Inferior parietal cortex (tissue), 1 donor: ENCODE measurements around the gene ADD3.

Source experiments
- DNase-seq: peaks from one replicate; pipeline ENCODE4 v3.0.0-alpha.2; 2016; ENCODE audit errors: extremely low spot score

Gene ADD3

DNA sequence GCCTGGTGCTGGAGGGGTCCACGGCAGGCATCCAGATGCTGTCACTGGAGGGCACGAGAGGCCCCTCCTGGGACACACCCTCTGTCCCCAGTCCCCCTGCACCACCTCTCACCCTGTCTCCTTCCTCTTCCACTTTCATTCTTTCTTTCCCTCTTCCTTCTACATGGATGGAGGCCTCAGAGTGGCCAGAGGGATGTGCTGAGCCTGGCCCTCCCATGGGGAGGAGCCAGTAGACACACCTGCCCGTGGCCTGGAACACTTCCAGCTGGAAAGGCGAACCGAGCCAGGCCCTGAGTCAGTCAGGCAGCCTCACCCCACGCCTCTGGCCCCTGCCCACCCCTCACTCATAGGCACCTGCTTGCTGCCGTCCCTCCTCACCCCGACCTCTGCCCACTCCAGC lies 143.7 kb downstream of the ADD3 start:
- DNase-seq, result no peak

DNA sequence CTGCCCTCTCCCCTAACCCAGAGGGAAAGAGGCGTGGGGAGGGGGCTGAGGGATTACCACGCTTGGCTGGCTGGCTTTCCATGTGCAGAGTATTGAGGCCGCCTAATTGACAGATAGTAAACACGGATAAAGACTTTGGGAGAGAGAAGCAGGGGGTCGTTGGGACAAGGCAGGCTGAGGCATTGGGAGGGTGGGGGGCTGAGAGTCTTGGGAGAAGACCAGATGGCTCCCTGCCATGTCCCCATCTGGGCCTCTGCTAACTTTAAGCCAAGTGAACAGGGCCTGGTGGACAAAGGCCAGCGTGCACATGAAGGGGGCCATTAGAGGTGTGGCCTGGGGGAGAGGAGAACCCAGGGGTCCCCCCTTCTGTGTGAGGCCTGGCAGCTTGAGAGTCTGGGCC lies 144.2 kb downstream of the ADD3 start:
- no peak for DNase-seq

DNA sequence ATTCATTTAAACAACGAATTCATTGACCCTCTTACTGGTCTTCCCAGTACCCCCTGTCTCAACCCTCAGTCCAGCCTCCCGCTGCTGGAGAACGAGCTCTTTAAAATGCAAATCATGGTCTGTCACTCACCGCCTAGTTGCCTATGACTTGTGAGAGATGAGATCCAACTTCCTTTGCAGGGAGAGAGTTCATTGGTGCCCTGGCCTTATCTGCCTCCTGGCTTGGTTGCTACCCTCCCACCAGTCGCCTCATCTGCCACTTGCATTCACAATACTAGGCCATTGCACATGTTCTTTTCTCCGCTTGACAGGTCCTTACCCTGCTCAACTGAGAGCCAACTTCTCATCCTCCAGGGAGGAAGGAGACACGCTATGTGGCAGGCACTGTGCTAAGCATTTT lies 145.6 kb downstream of the ADD3 start:
- no peak for DNase-seq

DNA sequence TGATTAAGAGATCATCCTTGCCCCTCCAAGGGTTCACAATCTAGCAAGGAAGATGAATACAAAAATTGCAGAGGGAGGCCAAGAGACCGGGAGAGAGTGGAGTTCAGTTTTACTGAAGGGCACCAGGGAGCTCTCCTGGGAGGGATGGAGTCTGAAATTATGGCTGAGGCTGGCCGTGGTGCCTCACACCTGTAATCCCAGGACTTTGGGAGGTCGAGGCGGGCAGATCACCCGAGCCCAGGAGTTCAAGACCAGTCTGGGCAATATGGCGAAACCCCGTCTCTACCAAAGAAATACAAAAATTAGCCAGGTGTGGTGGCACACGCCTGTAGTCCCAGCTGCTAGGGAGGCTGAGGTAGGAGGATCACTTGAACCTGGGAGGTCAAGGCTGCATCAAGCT lies 148.3 kb downstream of the ADD3 start:
- no peak for DNase-seq

DNA sequence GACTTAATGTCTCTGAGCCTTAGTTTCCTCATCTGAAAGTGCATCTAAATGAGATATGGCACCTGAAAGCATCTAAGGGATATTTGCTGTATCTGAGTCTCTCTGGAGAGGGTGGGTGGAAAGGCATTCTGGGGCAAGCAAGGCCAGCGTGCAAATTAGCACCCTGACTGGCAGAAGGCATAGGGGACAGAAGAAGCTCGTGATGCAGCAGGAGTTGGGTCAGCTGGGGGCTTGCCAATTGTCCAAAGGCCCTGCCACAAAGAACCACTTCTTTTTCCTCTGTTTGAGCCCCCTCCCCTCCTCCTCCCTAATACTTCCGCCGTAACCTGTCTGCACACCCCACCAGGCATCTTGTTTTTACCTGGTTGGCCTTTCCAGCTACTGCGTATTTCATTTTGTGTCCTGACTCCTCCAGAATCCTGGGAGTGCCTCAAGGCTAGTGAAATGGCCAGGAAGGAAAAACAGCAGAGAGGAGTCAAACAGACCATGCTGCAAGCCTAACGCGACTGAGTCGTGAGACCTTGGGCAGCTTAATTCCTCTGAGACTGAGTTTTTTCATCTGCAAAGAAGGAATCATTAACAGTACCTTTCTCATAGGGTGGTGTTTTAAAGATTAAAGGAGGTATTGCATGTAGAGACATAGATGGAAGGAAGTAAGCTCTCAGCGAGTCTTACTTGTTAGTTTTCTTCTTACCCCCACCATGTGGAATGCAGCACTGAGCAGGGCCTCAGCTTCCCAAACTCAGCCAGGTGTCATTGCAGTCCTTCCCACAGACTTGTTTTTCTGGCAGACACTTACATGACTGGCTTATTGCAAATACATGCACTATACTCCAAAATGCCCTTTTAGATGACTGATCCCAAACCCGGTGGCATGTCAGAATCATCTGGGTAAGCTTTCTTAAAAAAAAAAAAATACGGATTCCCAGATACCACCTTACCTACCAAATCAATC lies 150.5 kb downstream of the ADD3 start:
- DNase-seq, result no peak

DNA sequence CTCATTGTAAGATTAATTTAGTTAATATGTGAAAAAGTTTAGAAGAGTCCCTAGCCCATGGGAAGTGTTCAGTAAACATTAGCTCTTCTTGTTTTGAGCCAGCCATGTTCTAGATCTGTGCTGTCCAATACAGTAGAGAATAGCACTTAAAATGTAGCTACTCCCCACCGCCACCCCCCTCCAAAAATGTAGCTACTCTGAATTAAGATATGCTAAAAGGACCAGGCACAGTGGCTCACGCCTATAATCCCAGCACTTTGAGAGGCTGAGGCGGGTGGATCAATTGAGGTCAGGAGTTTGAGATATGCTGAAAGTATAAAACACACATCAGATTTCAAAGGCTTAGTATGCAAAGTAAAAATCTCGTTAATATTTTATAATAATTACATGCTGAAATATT lies 152.3 kb downstream of the ADD3 start:
- DNase-seq, result no peak

DNA sequence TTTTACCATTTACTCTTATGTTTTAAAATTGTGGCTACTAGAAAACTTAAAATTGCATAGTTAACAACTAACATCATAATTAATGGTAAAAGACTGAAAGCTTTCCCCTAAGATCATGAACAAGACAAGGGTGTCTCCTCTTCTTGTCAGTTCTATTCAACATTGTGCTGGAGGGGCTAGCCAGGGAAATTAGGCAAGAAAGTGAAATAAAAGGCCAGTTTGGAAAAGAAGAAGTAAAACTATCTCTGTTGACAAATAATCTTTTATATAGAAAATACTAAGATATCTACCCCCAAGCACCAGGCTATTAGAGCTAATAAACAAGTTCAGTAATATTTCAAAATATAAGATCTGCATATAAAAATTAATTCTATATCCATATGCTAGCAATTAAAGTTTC lies 152.7 kb downstream of the ADD3 start:
- no peak for DNase-seq

DNA sequence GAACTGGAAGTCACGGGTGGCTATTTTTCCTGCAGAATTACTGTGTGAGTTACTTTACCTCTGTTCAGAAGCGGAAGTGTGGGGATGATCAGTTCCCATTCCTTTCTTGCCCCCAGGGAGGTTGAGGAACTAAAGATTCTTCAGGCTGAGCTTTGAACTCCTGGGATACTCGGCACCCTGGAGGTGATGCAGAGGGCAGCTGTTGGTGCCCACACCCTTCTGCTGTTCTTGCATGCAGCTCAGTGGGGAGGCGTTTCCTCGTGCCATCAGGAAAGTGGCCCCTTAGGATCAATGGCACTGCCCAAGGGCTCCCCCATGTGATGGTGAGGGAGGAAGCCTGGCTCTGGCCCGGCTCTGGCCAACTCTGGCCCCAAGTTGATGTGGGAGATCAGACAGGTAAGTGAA lies 155.0 kb downstream of the ADD3 start:
- DNase-seq, result no peak

DNA sequence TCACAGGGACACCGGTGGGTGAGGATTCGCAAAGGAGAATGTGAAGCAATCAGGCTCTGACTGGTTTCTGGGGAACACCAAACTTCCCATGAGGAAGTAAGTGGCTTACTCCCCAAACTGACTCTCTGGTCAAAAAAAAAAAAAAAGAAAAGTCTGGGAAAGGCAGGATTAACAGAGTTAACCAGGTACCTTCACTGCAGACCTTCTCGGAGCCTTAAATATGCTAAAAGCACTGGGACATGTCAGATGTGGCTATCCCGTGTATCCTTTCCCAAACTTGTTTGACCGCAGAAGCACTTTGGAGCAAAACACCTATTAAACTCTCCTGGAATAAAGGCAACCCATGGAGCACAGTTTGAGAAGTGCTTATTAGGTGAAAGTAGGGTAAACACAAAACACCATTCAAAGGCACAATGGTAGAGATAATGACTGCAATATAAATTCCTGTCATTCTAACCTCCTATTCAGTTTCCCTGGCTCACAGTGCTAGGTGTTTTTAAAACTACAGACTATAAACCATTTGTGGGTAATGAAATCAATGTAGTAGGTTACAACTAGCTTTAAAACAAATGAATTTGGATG lies 155.5 kb downstream of the ADD3 start:
- no peak for DNase-seq

DNA sequence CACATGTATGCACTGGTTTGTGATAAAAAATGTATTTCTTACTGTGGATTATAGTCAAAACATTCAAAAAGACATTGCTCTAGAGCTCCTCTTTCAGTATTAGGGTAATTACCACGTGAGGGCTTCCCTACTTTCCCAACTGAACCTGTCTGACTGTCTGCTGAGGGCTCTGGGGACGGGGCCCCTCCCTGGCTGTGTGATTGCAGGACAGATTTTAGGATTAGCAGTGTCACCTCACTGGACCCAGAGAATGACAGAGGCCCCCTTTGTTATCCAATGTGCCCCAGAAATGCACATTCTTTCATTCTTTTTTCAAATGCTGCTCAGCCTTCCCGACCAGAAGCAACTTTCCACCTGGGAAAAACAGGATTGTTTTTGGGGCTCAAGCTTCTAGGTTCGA lies 156.1 kb downstream of the ADD3 start:
- no peak for DNase-seq

DNA sequence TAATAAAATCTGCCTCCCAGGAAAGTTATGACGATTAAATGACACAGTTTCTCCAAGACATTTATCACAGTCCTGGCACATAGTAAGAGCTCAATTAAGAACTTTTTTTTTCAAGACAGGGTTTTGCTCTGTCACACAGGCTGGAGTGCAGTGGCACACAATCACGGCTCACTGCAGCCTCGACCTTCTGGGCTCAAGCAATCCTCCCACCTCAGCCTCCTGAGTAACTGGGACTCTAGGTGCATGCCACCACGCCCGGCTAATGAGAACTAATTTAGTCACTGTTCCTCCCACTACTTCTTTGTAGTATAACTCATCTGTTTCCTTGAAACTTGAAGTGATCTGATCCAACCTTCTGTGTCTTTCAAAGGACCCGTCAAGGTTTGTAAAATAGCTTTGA lies 157.5 kb downstream of the ADD3 start:
- DNase-seq, result no peak

DNA sequence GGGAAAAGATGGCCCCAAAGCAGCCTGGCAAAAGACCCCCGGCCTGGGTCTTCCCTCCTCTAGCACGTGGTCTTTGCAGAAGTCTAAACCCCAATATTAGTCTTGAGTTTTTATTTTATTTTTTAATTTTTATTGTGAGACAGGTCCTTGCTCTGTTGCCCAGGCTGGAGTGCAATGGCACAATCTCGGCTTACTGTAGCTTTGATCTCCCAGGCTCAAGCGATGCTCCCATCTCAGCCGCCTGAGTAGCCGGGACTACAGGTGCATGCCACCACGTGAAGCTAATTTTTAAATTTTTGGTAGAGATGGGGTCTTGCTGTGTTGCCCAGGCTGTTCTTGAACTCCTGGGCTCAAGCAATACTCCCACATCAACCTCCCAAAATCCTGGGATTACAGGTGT lies 159.4 kb downstream of the ADD3 start:
- no peak for DNase-seq

DNA sequence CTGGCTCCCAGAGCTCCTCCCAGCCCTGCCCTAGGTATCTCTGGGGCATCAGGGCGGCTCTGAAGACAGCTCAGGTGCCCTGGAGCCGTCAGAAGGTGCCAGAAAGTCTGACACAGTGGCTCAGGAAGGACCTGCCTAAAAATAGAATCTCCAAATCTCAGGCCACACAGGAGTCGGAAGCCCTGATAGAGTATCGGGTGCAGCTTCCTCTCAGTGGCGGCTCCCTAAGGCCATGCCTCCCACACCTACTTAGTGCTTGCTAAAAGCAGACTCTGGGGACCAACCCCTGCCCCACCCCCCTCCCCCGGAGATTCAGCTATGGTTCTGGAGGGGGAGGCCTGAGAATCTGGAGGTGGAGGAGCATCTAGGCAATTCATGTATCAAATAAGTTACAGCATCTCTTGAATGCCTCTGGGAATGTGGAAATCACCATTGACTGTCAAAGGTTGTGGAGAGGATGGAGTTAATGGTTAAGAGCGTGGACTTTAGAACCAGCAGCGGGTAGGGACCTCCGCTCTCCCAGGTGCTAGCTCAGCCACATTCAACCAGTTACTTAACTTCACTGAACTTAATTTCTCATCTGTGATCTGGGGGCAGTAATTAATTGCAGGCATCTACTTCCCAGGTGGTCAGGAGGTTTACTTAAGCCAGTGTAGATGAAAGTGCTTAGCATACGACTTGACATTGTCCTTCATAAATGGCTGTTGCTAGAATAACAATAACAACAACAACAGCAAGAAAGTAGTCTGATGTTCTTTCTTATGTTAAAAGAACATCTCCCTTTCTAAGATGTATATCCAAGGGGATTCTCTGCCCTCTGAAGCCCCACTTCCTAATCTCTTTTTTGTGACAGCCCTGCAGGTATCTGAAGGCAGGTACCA lies 161.1 kb downstream of the ADD3 start:
- DNase-seq, result no peak

DNA sequence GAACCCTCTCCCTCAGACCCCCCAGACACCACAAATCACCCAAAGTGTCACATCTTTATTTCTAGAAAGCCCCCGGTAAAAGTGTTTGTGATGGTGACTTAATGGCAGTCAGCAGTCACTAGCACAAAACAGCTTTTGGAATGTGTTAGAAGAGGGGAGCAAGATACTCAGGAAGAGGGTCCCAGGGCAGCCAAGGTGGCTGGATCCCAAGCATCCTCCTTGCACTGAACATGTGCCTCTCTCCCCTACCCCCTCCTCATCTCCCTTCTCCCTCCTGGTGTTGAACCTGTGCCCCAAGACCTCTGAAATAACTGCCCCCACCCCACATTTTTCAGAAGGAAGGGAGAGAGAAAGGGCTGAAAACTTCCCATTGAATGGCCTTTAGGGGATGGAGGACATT lies 161.8 kb downstream of the ADD3 start:
- DNase-seq, result no peak

DNA sequence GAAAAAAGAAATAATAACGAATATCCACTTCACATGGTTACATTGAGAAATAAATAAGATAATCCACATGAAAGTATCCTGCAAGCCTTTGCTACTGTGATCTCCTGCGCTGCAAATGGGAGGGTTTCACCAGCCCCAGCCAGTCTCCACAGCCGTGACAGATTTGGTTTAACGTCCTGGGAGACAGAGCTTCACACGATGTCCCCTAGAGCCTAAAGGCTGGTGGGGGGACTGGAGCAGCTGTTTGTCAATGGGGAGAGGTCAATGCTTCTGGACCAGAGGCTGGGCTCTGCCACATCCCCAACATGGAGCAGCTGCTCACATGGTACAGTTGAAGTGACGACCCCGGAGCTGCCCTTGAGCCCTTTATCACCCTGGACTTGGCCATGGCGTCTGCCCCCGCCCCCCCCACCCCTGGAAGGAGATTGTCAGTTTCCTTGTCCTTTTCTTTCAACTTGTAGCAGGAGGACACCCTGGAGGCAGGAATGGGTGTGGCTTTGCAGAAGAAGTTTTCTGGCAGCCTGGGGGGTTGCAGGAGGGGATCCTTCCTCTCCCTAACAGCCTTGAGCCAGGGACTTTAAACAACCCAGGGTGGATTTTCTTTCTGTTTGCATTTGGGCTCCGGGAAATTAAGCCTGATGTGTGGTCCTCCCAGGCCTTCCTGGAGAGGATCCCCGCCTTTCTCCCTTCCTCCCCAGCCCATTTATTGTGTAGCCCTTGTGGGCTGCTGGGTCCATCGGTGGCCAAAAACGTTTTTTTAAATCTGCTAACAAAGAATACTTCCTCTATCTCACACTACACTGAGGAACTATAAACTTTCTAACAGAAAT lies 162.6 kb downstream of the ADD3 start:
- DNase-seq, result no peak

DNA sequence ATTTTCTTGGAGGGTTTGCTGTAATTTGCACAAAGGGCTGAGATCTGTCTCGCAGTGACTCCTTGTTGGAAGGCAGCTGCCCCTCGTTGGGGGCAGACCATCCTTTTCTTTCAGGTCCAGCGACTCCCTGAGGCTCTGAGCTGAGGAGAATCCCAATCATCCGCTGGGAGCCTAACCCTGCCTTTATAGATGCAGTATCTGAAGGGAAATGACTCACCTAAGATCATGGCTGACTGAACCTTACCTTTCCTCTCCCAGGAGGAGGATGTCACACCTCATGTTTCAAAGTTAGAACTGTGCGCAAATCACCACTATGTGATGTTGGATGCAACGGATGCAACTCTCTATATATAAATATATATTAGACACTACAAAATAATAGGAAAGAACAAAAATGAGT lies 163.2 kb downstream of the ADD3 start:
- DNase-seq, result no peak

DNA sequence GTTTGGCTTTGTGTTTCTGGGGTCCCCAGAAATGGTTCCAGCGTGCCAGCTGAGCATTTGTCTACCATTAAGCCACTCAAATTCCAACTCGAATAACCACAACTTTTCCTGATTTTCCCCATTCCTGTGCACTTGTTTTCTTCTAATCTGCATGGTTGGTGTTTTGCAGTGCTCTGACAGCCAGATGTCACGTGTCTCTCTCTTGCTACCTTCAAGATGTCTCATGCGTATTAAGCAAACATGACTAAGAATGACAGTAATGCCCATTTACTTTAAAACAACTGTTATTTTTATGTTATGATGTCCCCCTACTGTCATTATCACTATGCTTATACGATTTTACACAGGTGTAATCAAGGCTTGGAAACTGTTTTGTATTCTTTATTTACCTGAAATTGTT lies 164.4 kb downstream of the ADD3 start:
- no peak for DNase-seq

DNA sequence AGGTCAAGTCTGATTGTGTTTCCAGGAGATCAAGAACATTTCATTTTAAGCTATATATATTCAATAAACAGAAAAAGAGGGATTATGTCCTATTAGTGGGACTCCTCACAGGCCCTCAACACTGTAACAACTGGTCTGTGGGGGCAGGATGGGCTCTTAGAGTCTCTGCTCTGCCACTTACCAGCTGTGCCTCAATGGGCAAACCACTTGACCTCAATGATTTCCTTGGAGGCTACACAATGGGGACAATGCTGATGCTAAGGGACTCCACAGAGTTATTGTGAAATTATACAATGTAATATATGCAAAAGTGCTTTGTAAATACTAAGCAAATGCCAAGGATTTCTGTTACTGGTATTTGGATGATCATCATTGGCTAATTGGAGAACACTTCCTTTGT lies 166.4 kb downstream of the ADD3 start:
- DNase-seq, result no peak

DNA sequence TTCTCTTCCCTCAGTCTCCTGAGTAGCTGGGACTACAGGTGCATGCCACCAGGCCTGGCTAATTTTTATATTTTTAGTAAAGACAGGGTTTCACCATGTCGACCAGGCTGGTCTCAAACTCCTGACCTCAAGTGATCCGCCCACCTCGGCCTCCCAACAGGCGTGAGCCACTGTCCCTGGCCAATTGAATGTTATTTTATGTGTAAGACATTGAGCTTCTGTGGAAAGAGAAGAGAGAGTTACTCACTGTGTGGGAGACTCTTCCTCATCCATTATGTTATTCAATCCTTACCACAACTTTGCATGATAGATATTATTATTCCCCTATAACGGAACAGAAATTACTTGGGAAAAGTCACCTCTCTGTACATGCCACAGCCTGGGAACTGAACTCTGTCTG lies 167.0 kb downstream of the ADD3 start:
- no peak for DNase-seq

DNA sequence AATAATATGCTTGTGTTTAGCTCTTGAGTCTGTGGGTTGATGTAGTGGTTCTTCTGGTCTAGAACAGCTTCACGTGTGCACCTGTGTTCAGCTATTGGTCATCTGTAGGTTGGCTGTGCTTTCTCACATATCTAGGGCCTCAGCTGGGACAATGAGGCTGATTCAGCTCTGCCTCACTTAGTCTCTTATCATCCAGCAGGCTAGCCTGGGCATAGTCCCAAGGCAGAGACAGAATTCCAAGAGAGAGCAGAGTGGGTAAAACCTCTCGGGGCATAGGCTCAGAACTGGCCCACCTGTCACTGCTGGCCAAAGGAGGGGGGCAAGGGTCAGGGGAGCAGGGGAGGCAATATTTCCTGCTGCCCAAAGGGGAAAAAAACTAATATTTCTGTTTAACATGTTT lies 167.6 kb downstream of the ADD3 start:
- DNase-seq, result no peak

DNA sequence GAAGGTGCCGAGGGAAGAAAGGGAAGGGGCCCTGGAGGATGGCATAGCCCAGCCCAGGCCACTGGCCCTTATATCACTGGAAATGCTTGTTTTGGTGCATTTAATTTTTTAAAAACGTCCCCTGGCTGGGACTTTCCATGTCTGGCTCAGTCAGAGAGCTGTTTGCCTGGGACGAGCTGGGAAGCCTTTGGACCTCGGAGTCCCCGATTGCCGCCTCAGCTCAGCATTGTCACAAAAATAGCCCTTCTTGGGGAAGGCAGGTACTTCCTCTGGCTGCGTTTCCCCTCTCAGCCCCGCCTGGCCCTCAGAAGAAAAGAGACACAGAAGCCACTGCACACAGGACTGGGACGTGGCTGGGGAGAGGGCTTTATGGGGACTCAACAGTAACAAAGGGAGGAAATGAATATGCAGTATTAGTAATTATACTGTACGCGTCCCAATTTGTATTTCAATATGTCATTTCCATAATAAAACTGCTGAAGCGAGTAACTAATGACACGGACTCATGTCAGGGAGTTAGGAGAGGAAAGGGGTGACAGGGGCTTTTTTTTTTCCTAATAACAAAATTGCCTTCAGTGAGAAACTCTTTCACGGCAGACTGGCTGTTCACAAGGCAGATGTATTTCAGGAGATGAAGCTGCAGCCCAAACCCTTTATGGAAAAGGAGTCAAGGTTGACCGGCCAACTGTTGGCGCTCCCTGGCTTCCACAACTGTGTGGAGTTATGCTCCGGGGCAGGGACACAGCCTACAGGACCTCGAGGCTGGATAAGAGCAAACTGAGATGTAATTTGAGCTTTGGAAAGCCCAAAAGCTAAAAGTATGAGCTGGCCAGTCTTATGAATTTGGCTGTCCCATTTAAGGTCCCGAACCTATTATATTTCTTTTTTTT lies 168.6 kb downstream of the ADD3 start:
- no peak for DNase-seq
